K562 (cell line): ENCODE measurements around the gene DSC2.

Experiments
- LEF1 ChIP-seq: fragments of 450-650 bp; IDR thresholded peaks from 2 replicates; pipeline ENCODE4 v1.6.1; 2016; ENCODE audit warnings: mild to moderate bottlenecking
- TF ChIP-seq, protein P1 (sequence below), 2 experiments: fragments of 450-650 bp in 1 of 2; sonication (generic) in 1 of 2; formaldehyde crosslinking; conservative IDR thresholded peaks; 2 replicates each; pipeline versions ENCODE4 v1.4.0 to v1.8.1; 2020 to 2022; ENCODE audit warnings: mild to moderate bottlenecking in 1 of 2, missing genetic modification reagents in 1 of 2

DNA sequence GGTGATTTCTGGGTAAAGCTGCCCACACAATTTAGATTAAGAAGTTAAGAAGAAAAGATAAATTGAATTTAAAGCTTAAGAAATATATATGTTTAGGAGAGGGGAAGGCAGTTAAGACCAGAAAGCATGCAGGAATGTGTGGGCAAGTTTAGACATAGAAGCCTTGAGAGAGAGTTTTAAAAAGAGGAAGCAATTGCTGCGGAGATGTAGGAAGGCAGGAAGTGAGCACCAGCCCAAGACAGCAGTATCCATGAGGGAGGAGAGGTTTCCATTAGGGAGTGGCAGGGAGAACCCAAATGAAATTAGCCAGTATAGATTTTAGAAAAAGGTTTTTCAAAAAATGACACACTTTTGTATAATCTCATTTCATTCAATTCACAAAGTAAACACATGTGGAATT lies 24.3 kb downstream of the DSC2 start:
- no peak for TF ChIP-seq LEF1
- TF ChIP-seq, protein P1, sequence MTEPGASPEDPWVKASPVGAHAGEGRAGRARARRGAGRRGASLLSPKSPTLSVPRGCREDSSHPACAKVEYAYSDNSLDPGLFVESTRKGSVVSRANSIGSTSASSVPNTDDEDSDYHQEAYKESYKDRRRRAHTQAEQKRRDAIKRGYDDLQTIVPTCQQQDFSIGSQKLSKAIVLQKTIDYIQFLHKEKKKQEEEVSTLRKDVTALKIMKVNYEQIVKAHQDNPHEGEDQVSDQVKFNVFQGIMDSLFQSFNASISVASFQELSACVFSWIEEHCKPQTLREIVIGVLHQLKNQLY (CRISPR knock-in tag; conservative IDR thresholded peaks at IDR 0.05): no peak
